PC-9 (cell line): ENCODE results near the gene LRCOL1. TPM values are rescaled to one million over a fixed set of nuclear protein-coding genes. Genes with fewer than 3 reads are reported as not detected.

Experiments
- BruUV-seq: library from RNA; stranded (reverse); fragments of 400-500 nt; replicated peaks from 2 replicates; lab custom pipeline; 2021; lab: Mats Ljungman, UMichigan
- CTCF ChIA-PET: fragments of 300-600 bp; sonication (Branson Sonifier 250); formaldehyde crosslinking; loops from one replicate; lab custom pipeline; 2022; ENCODE audit warnings: antibody characterized with exemption; lab: Charles Lee
- POLR2A ChIA-PET: fragments of 300-600 bp; sonication (Branson Sonifier 250); formaldehyde crosslinking; loops from one replicate; lab custom pipeline; 2022; ENCODE audit warnings: antibody characterized with exemption; ENCODE audit not compliant: unreplicated experiment; lab: Charles Lee
- DNase-seq, 2 experiments: peaks; one replicate each; pipeline versions ENCODE4 v3.0.0 to v3.0.0-alpha.2; 2015 to 2022; ENCODE audit warnings: mixed read lengths in 1 of 2
- H2AFZ ChIP-seq: fragments of 200-600 bp; sonication (generic); 2 replicates; pipeline ENCODE4 v1.8.1; 2017; ENCODE audit warnings: antibody characterized with exemption
- H3F3A ChIP-seq: fragments of 200-600 bp; sonication (generic); 2 replicates; pipeline ENCODE4 v1.8.1; 2017; ENCODE audit warnings: antibody characterized with exemption, mild to moderate bottlenecking, low read depth; ENCODE audit not compliant: insufficient read depth
- H3K27ac ChIP-seq: fragments of 200-600 bp; sonication (generic); 2 replicates; pipeline ENCODE4 v1.6.1; 2016; ENCODE audit warnings: mixed run types
- H3K27me3 ChIP-seq: fragments of 200-600 bp; sonication (generic); 2 replicates; pipeline ENCODE4 v1.6.1; 2016; ENCODE audit warnings: low read depth, mixed run types; ENCODE audit not compliant: insufficient read depth
- H3K36me3 ChIP-seq: fragments of 200-600 bp; sonication (generic); 2 replicates; pipeline ENCODE4 v1.6.1; 2016; ENCODE audit warnings: low read depth, mixed run types
- H3K4me1 ChIP-seq: fragments of 200-600 bp; sonication (generic); replicated peaks from 2 replicates; pipeline ENCODE4 v1.6.1; 2016; ENCODE audit warnings: mixed run types; ENCODE audit not compliant: insufficient read depth
- H3K4me2 ChIP-seq: fragments of 200-600 bp; sonication (generic); 2 replicates; pipeline ENCODE4 v1.6.1; 2017; ENCODE audit warnings: mixed run types
- H3K4me3 ChIP-seq: fragments of 200-600 bp; sonication (generic); 2 replicates; pipeline ENCODE4 v1.6.1; 2016; ENCODE audit warnings: mixed run types
- H3K79me2 ChIP-seq: fragments of 200-600 bp; sonication (generic); 2 replicates; pipeline ENCODE4 v1.6.1; 2017; ENCODE audit warnings: low read depth, mixed run types
- H3K9me2 ChIP-seq: fragments of 200-600 bp; sonication (generic); 2 replicates; pipeline ENCODE4 v1.8.1; 2017; ENCODE audit warnings: mild to moderate bottlenecking; ENCODE audit not compliant: insufficient read depth
- H3K9me3 ChIP-seq: fragments of 200-600 bp; sonication (generic); 2 replicates; pipeline ENCODE4 v1.8.1; 2016; ENCODE audit warnings: low read depth; ENCODE audit not compliant: insufficient read depth
- H4K20me1 ChIP-seq: fragments of 200-600 bp; sonication (generic); 2 replicates; pipeline ENCODE4 v1.8.1; 2017; ENCODE audit not compliant: insufficient read depth
- CTCF ChIP-seq: fragments of 200-600 bp; sonication (generic); conservative IDR thresholded peaks from 2 replicates; pipeline ENCODE4 v1.6.1; 2017; ENCODE audit warnings: mixed run types, antibody characterized with exemption, mild to moderate bottlenecking, moderate library complexity
- EZH2 ChIP-seq: fragments of 200-600 bp; sonication (generic); IDR thresholded peaks from 2 replicates; pipeline ENCODE4 v1.8.0; 2017; ENCODE audit warnings: antibody characterized with exemption, low read depth
- intact Hi-C: fragments of 100-400 bp; cut with micrococcal nuclease; formaldehyde crosslinking; loops from one replicate; pipeline ENCODE4 v1.10.0; 2022; ENCODE audit not compliant: unreplicated experiment
- total RNA-seq: library from RNA; stranded (reverse); gene quantifications from 2 replicates; pipeline ENCODE4 v1.2.3, GENCODE V29; 2021

The LRCOL1 gene
- total RNA-seq, 1 experiment from 2014 or later: not detected

GRCh38 chr12:132624186-132624855 lies 13.9 kb upstream of the LRCOL1 start:
- intact Hi-C loops: no loop called here
- ChIA-PET CTCF (no interaction called here), POLR2A (no interaction called here)
- no peaks in the 10 kb centered on the region for H3K79me2 ChIP-seq
- no peaks in the 10 kb centered on the region for H3K27me3 ChIP-seq
- 0 out of 2 replicates have a peak, but pooled peaks cover 6% of the 10 kb centered on the region for H4K20me1 ChIP-seq
- H3K9me2 ChIP-seq: no peaks in the 10 kb centered on the region
- H3K4me1 ChIP-seq: peaks cover 30% of the 10 kb centered on the region
- no peak overlapping the region for H2AFZ ChIP-seq
- peaks cover 24% of the 10 kb centered on the region for H3F3A ChIP-seq
- BruUV-seq: no TSS peak
- TF ChIP-seq EZH2 (no peak), CTCF (no peak)
- H3K4me2 ChIP-seq: no peak overlapping the region; the same call in 1 of the 2 replicates
- no peak for DNase-seq
- no peak overlapping the region for H3K4me3 ChIP-seq
- no peaks in the 10 kb centered on the region for H3K36me3 ChIP-seq
- H3K9me3 ChIP-seq: no peaks in the 10 kb centered on the region
- peak overlapping the region; percentile 67 for H3K27ac ChIP-seq

GRCh38 chr12:132623072-132623869 lies 12.9 kb upstream of the LRCOL1 start:
- Histone ChIP-seq H2AFZ (0 out of 2 replicates have a peak overlapping the region, but pooled peaks have one; percentile 36), H3K27ac (peak overlapping the region; percentile 67), H3K27me3 (no peaks in the 10 kb centered on the region), H3K9me3 (no peaks in the 10 kb centered on the region), H3K4me3 (no peak overlapping the region), H3K36me3 (no peaks in the 10 kb centered on the region), H3K4me2 (peak overlapping the region; percentile 69), H3K79me2 (no peaks in the 10 kb centered on the region), H3F3A (peaks cover 24% of the 10 kb centered on the region), H3K9me2 (no peaks in the 10 kb centered on the region), H3K4me1 (peaks cover 30% of the 10 kb centered on the region), H4K20me1 (0 out of 2 replicates have a peak, but pooled peaks cover 6% of the 10 kb centered on the region)
- CTCF ChIA-PET: no interaction called here
- POLR2A ChIA-PET: no interaction called here
- no TSS peak for BruUV-seq
- TF ChIP-seq EZH2 (no peak), CTCF (no peak)
- intact Hi-C loops: no loop called here
- peak; percentile 76 to 90 for DNase-seq

- Histone ChIP-seq H3K4me2 (peak overlapping the region; percentile 69), H3K27ac (peak overlapping the region; percentile 67), H3K9me3 (no peaks in the 10 kb centered on the region), H3K27me3 (no peaks in the 10 kb centered on the region), H3K79me2 (no peaks in the 10 kb centered on the region), H3K4me1 (peaks cover 30% of the 10 kb centered on the region), H3K9me2 (no peaks in the 10 kb centered on the region), H4K20me1 (0 out of 2 replicates have a peak, but pooled peaks cover 6% of the 10 kb centered on the region), H3F3A (peaks cover 27% of the 10 kb centered on the region), H3K36me3 (no peaks in the 10 kb centered on the region), H3K4me3 (no peak overlapping the region), H2AFZ (0 out of 2 replicates have a peak overlapping the region, but pooled peaks have one; percentile 36)
- no TSS peak for BruUV-seq
- intact Hi-C loops: no loop called here
- ChIA-PET CTCF (interaction anchor here (0.5 to 0.6 kb wide), 2 partner anchors 78 to 222 kb away, joined by 3 to 6 read pairs; no protein-coding TSS in a partner anchor), POLR2A (no interaction called here)
- no peak for TF ChIP-seq EZH2
- TF ChIP-seq CTCF: no peak
- peak; percentile 59 to 70 for DNase-seq
These were observed 12.2 kb upstream of the LRCOL1 start for GRCh38 chr12:132622437-132623071.
